Subcutaneous adipose tissue (tissue), 4 donors: ENCODE measurements around the gene LSS. TPM values are rescaled to one million over a fixed set of nuclear protein-coding genes. Genes with fewer than 3 reads are reported as not detected.

Experiments
- total RNA-seq, 4 donors: library from RNA; depleted of rRNA; stranded (reverse); fragments of >200 nt; gene quantifications; one replicate each; pipeline ENCODE4 v1.1.0, GENCODE V29; 2016
- TF ChIP-seq, protein P1 (sequence below): fragments of 450-650 bp; IDR thresholded peaks from one replicate; pipeline ENCODE4 v1.5.1; 2016; ENCODE audit warnings: low read depth, mild to moderate bottlenecking, control low read depth, antibody characterized with exemption, moderate library complexity

Gene LSS
- total RNA-seq, 4 donors from 2014 or later: 46.5 to 194 (median 141) TPM

DNA sequence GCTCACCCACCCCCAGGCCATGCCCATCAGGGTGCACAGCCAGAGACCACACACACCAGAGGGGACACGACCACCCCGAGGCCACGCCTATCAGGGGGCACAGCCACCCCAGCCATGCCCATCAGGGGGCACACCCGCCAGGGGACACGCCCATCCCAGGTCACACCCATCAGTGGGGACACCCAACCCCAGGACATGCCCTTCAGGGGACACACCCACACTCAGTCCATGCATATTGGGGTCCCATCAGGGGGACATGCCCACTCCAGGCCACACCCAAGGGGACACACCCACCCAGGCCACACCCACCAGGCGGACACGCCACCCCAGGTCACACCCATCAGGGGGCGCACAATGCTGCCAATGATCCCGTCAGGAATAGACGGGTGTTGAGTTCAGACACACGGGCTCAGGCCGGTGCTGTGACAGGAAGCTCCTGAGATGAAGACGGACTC, 36.1 kb upstream of the LSS start:
- TF ChIP-seq, protein P1, sequence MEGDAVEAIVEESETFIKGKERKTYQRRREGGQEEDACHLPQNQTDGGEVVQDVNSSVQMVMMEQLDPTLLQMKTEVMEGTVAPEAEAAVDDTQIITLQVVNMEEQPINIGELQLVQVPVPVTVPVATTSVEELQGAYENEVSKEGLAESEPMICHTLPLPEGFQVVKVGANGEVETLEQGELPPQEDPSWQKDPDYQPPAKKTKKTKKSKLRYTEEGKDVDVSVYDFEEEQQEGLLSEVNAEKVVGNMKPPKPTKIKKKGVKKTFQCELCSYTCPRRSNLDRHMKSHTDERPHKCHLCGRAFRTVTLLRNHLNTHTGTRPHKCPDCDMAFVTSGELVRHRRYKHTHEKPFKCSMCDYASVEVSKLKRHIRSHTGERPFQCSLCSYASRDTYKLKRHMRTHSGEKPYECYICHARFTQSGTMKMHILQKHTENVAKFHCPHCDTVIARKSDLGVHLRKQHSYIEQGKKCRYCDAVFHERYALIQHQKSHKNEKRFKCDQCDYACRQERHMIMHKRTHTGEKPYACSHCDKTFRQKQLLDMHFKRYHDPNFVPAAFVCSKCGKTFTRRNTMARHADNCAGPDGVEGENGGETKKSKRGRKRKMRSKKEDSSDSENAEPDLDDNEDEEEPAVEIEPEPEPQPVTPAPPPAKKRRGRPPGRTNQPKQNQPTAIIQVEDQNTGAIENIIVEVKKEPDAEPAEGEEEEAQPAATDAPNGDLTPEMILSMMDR: no peak

DNA sequence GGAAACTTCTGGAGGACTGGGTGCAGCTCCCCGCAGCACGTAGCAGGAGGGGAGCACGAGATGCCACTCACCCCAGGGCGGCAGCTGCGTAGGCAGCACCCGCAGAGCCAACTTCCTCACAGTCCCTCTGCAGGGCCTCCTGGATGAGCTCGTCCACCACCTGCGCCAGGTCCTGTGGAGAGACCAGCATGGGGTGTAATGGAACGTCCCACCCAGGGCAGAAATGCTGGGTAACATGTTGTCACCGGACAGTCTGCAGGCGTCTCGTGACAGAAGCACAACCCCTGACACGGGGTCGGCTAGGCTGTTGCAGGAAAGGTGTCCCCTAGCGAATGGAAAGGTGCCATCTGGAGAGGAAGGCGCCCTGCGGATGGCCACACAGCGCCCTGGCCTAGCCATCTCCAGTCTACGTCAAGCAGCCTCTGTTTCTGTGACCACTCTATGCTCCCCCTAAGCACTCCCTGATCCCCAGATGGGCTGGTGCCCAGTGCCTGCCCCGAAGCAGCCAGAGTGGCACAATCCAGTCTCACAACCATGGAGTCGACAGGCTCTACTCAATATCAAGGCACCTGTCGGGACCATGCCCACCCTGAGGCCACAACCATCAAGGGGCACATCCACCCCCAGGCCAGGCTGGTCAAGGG, 35.6 kb upstream of the LSS start:
- TF ChIP-seq, protein P1: no peak

DNA sequence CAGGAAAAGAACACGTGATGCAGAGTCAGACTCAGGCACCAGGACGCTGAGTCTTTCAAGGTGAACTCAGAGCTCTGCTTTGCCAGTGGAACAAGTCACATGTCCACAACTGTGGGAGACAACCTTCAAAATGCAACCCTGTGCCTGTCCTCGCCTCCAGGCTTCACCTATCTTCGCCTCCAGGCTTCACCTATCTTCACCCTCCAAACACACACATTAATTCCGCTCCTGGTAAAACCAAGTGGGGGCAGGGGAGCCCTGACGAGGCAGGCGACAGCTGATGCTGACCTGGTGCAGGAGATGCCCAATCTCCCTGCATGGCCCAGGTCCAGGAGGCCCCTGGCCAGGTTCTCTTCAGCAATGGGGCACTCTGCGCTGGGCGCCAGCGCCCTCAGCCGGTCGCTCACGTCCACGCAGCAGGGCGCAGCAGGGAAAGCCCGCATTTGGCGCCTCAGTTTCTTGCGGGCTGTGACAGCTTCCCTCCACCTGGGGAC, 28.0 kb upstream of the LSS start:
- TF ChIP-seq, protein P1: no peak

DNA sequence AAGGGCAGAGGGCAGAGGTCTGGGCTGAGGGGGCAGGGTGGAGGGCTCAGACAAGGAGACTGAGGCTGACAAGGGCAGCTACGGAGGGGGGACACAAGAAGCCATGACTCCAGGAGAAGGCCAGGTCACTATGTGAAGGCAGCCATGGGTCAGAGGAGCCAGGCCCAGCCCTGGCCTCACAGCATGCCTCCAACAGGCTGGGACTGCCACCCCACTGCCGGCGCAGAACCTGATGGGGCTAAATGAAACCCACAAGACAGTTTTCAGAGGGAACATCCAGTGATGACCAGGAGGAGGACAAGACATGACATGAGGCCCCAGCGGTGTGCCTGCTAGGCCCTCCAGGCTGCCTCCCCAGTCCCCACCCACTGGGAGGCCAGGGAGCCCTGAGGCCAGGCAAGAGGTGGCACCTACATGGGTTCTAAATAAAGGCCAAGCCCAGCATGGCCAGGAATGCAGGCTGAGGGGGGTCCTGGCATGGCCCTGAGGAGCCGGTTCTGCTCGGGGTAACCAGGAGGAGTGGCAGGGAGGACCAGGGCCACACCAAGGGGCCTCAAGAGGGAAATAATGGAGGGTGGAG, 27.3 kb upstream of the LSS start:
- TF ChIP-seq, protein P1: no peak

DNA sequence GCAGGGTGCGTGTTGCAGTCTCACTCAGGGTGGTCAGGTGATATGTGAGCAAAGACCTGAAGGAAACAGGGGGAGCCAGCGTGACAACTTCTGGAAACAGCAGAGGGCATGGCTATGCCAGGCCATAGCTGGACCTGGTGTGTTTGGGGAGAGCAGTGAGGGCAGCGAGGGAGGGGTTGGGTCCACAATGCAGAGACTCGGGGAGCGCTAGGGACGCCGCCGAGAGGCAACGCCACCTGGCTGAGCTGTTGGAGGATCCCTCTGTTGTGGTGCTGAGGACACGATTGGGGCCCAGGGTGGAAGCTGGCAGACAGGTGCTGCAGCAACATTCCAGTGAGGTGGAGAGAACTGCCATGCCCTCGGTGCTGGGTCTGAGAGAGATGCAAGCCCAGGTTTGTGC, 26.6 kb upstream of the LSS start:
- TF ChIP-seq, protein P1: no peak

DNA sequence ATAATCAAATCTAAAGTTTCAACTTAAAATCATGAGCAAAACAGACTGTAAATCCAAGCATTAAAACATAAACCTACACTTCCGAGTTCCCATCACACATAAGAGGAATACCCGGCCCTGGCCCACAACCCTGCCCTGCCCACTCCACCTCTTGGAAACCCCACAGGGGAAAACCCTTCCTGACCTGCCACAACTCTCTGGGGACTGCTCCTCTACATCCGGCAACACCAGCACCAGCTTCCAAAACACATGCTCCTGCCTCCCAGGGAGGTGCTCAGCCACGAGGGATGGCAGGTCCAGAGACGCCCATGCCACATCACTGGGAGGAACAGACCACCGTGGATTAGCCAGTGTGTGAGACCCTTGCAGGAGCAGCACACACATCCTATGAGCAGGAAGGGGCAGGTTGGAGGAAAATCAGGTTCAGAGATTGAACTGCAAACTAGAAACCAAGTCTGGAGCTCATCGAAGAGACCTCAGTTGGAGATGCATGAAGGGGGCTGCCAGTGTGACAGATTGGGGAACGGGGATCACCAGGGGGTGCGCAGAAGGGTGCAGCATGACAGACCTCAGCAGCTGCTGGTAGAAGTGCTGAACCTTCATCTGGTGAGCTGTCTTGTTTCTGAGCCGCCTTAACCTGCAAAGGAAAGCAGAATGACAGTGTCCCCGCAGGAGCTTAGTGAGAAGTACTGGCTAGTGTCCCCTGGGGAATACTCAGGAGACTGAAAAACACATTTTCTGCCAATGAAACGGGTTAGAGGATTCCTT, 25.8 kb upstream of the LSS start:
- TF ChIP-seq, protein P1: no peak

DNA sequence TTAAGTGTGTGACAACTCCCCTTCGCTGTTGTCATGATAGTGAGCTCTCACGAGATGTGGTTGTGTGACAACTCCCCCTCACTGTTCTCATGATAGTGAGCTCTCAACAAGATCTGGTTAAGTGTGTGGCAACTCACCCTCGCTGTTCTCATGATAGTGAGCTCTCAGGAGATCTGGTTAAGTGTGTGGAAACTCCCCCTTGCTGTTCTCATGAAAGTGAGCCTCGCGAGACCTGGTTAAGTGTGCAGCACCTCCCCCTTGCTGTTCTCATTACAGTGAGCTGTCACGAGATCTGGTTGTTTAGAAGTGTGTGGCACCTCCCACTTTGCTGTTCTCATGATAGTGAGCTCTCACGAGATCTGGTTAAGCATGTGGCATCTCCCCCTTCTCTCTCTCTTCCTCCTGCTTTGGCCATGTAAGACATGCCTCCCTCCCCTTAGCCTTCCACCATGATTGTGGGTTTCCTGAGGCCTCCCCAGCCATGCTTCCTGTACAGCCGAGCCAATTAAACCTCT, 25.1 kb upstream of the LSS start:
- TF ChIP-seq, protein P1: no peak
